Hepatocyte (in vitro differentiated cells): Measurements from ENCODE around the gene AGBL4. TPM values are rescaled to one million over a fixed set of nuclear protein-coding genes. Genes with fewer than 3 reads are reported as not detected.

ENCODE experiments used
- DNase-seq: peaks from one replicate; pipeline ENCODE4 v3.0.0-alpha.2; 2016; ENCODE audit warnings: low spot score
- H2AFZ ChIP-seq: fragments of 200-600 bp; sonication (generic); 2 replicates; pipeline ENCODE4 v1.6.0; 2016; ENCODE audit warnings: antibody characterized with exemption, mild to moderate bottlenecking
- H3K27ac ChIP-seq: fragments of 200-600 bp; sonication (generic); 2 replicates; pipeline ENCODE4 v1.5.1; 2016; ENCODE audit warnings: mild to moderate bottlenecking
- H3K27me3 ChIP-seq: fragments of 200-600 bp; sonication (generic); 2 replicates; pipeline ENCODE4 v1.6.1; 2016
- H3K36me3 ChIP-seq: fragments of 200-600 bp; sonication (generic); replicated peaks from 2 replicates; pipeline ENCODE4 v1.5.1; 2016; ENCODE audit warnings: low read depth; ENCODE audit not compliant: insufficient read depth
- H3K4me1 ChIP-seq: fragments of 200-600 bp; sonication (generic); 2 replicates; pipeline ENCODE4 v1.5.1; 2016; ENCODE audit warnings: mild to moderate bottlenecking, moderate library complexity; ENCODE audit not compliant: insufficient read depth
- H3K4me2 ChIP-seq: fragments of 200-600 bp; sonication (generic); 2 replicates; pipeline ENCODE4 v1.6.0; 2016
- H3K4me3 ChIP-seq: fragments of 200-600 bp; sonication (generic); 2 replicates; pipeline ENCODE4 v1.5.1; 2016; ENCODE audit warnings: mild to moderate bottlenecking
- H3K79me2 ChIP-seq: fragments of 200-600 bp; sonication (generic); 2 replicates; pipeline ENCODE4 v1.6.0; 2017; ENCODE audit warnings: mild to moderate bottlenecking
- H3K9me2 ChIP-seq: fragments of 200-600 bp; sonication (generic); replicated peaks from 2 replicates; pipeline ENCODE4 v1.6.0; 2017; ENCODE audit warnings: mild to moderate bottlenecking; ENCODE audit not compliant: insufficient read depth
- H3K9me3 ChIP-seq: fragments of 200-600 bp; sonication (generic); 2 replicates; pipeline ENCODE4 v1.5.1; 2016; ENCODE audit warnings: low read depth, mild to moderate bottlenecking
- H4K20me1 ChIP-seq: fragments of 200-600 bp; sonication (generic); 2 replicates; pipeline ENCODE4 v1.6.0; 2016; ENCODE audit warnings: mild to moderate bottlenecking; ENCODE audit not compliant: insufficient read depth, poor library complexity, severe bottlenecking
- EZH2 ChIP-seq: fragments of 200-600 bp; sonication (generic); IDR thresholded peaks from 2 replicates; pipeline ENCODE4 v1.6.1; 2016; ENCODE audit warnings: antibody characterized with exemption, mild to moderate bottlenecking, borderline replicate concordance
- EZH2phosphoT487 ChIP-seq: fragments of 200-600 bp; sonication (generic); IDR thresholded peaks from one replicate; pipeline ENCODE4 v1.6.1; 2018; ENCODE audit warnings: antibody characterized with exemption, mild to moderate bottlenecking, low read depth, moderate library complexity; ENCODE audit not compliant: unreplicated experiment, severe bottlenecking
- whole genome bisulfite sequencing: methylation state at CpG from one replicate; pipeline ENCODE4 v1.1.6; 2016; ENCODE audit warnings: low lambda C conversion rate; ENCODE audit errors: missing lambda C conversion rate; 5-methylcytosine and 5-hydroxymethylcytosine counted together
- polyA plus RNA-seq: library from polyadenylated mRNA; unstranded; fragments of >200 nt; fragmentation: Nextera tagmentation; extraction: Ambion mirVana; gene quantifications from 2 replicates; pipeline ENCODE4 v1.2.1, GENCODE V29; 2016
- total RNA-seq: library from RNA; depleted of rRNA; stranded (reverse); fragments of >200 nt; gene quantifications from 2 replicates; pipeline ENCODE4 v1.2.3, GENCODE V29; 2014
- TF ChIP-seq, protein P1 (sequence below): fragments of 200-600 bp; sonication (generic); IDR thresholded peaks from 2 replicates; pipeline ENCODE4 v1.5.1; 2016; ENCODE audit warnings: antibody characterized with exemption, mild to moderate bottlenecking; ENCODE audit not compliant: poor library complexity

The AGBL4 gene
- total and polyA plus RNA-seq, 2 experiments from 2014 or later, result 0.50 to 0.73 TPM

DNA sequence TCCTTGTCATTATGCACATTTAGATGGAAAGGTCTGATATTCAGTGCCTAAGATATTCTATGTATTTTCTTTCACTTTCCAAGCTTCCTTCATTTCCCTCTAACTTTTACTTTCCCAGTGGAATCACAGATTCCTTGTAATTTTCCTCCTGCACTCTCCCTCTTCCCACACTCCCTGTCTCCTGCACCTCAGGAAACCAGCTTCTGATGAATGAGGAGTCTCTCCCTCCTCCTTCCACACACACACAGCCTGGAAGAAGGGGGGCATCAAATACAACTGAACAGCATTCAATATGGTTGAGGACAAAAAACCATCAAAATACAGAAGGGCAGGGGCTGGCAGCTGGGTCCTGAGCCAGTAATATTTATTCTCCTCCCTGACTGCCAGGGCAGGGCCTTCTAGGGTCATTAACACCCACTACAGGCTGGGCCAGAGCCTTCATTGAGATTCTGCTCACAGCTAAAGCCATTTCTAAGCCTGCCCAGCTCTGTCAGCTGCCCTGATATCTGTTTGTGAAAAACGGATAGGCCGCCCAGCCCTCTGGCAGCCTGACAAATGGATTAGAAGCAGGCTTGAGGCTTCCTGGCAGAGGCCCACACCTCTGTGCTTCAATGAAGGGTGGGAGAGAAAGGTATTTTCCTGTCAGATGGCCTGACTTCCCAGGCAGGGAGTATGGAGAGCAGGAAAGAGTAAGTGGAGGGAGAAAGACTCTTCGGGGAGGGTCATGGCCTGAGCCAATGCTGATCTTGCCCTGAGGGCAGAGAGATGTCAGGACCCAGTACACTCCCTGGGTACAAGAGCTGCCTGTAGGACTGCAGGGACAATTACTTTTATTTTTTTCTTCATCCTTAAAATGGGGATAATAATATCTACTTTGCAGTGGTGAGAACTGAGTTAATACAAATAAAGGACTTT lies 1412.9 kb downstream of the AGBL4 start:
- H3K27me3 ChIP-seq, result peaks cover 8% of the 10 kb centered on the region
- H3K79me2 ChIP-seq, result no peaks in the 10 kb centered on the region
- H3K27ac ChIP-seq, result no peak overlapping the region
- no peaks in the 10 kb centered on the region for H3K9me3 ChIP-seq
- DNase-seq, result peak; percentile 36
- H3K4me1 ChIP-seq, result peaks cover 6% of the 10 kb centered on the region
- no peak overlapping the region for H2AFZ ChIP-seq
- WGBS, result 45% methylated on average over 3 of the region's 3 CpGs
- H3K36me3 ChIP-seq, result no peaks in the 10 kb centered on the region
- no peaks in the 10 kb centered on the region for H4K20me1 ChIP-seq
- TF ChIP-seq, protein P1, sequence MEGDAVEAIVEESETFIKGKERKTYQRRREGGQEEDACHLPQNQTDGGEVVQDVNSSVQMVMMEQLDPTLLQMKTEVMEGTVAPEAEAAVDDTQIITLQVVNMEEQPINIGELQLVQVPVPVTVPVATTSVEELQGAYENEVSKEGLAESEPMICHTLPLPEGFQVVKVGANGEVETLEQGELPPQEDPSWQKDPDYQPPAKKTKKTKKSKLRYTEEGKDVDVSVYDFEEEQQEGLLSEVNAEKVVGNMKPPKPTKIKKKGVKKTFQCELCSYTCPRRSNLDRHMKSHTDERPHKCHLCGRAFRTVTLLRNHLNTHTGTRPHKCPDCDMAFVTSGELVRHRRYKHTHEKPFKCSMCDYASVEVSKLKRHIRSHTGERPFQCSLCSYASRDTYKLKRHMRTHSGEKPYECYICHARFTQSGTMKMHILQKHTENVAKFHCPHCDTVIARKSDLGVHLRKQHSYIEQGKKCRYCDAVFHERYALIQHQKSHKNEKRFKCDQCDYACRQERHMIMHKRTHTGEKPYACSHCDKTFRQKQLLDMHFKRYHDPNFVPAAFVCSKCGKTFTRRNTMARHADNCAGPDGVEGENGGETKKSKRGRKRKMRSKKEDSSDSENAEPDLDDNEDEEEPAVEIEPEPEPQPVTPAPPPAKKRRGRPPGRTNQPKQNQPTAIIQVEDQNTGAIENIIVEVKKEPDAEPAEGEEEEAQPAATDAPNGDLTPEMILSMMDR, result no peak
- TF ChIP-seq EZH2 (no peak), EZH2phosphoT487 (no peak)
- no peak overlapping the region for H3K4me3 ChIP-seq
- H3K4me2 ChIP-seq, result no peak overlapping the region
- H3K9me2 ChIP-seq, result no peaks in the 10 kb centered on the region

DNA sequence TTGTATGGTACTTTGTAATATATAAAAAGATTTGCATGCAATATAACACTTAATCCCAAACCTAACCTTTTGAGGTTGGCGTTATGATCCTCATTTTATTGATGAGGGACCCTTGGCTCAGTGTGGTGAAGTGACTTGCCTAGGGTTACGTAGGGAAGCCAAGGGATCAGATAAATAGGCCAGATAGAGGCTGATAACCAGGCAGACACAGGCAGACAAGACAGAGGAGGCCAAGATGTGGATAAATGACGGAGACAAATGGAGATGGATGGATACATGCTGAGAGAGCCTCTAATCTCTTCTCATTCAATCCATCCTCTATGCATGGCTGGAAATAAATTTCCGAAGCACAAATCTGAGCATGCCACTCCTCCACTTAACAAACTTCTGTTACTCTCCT lies 1414.9 kb downstream of the AGBL4 start:
- H3K4me1 ChIP-seq, result peaks cover 6% of the 10 kb centered on the region
- TF ChIP-seq EZH2phosphoT487 (no peak), EZH2 (no peak)
- TF ChIP-seq, protein P1, result no peak
- H3K36me3 ChIP-seq, result no peaks in the 10 kb centered on the region
- H3K4me3 ChIP-seq, result no peak overlapping the region
- peaks cover 19% of the 10 kb centered on the region for H3K27me3 ChIP-seq
- H3K79me2 ChIP-seq, result no peaks in the 10 kb centered on the region
- H3K4me2 ChIP-seq, result no peak overlapping the region
- no peak overlapping the region for H3K27ac ChIP-seq
- H4K20me1 ChIP-seq, result no peaks in the 10 kb centered on the region
- H3K9me2 ChIP-seq, result no peaks in the 10 kb centered on the region
- 75% methylated on average over 4 of the region's 4 CpGs for WGBS
- H2AFZ ChIP-seq, result no peak overlapping the region
- H3K9me3 ChIP-seq, result no peaks in the 10 kb centered on the region
- no peak for DNase-seq

DNA sequence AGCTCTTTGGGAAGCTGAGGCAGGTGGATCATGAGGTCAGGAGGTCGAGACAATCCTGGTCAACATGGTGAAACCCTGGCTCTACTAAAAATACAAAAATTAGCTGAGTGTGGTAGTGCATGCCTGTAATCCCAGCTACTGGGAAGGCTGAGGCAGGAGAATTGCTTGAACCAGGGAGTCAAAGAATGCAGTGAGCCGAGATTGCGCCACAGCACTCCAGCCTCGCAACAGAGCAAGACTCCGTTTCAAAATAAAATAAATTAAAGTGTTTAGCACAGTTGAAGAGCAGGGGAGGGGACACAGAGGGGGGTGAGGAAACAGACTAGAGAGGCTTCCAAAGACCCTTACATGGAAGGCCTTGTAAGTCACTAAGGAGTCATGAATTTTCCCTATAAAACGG lies 1420.5 kb downstream of the AGBL4 start:
- Histone ChIP-seq H3K27ac (no peak overlapping the region), H3K9me2 (no peaks in the 10 kb centered on the region), H2AFZ (no peak overlapping the region), H3K4me1 (no peaks in the 10 kb centered on the region), H3K36me3 (no peaks in the 10 kb centered on the region), H3K79me2 (no peaks in the 10 kb centered on the region), H3K4me2 (no peak overlapping the region), H4K20me1 (no peaks in the 10 kb centered on the region), H3K27me3 (peaks cover 19% of the 10 kb centered on the region), H3K4me3 (no peak overlapping the region), H3K9me3 (no peaks in the 10 kb centered on the region)
- WGBS, result 80% methylated on average over 6 of the region's 6 CpGs
- no peak for DNase-seq
- no peak for TF ChIP-seq EZH2phosphoT487
- TF ChIP-seq, protein P1, result no peak
- TF ChIP-seq EZH2, result no peak
